Natural killer cell (primary cell): ENCODE data around the gene RNASE12. TPM values are rescaled to one million over a fixed set of nuclear protein-coding genes. Genes with fewer than 3 reads are reported as not detected.
"Not testable (repeated sequence)": the region's sequence is repeated elsewhere in the genome, so short reads cannot be mapped to it uniquely, and the experiment has no call there.

Source experiments
- ATAC-seq, 3 donors: fragments of 150-1000 bp in 2 of 3; fragments of 200-7000 bp in 1 of 3; cut with Tn5 transposase; 1 replicate in 1 of 3; 2 replicates in 2 of 3; pipeline ENCODE4 v1.10.0; 2021; ENCODE audit warnings: mild to moderate bottlenecking in 2 of 3, moderate library complexity in 2 of 3
- DNase-seq, 2 donors: peaks; one replicate each; pipeline versions ENCODE4 v3.0.0 to v3.0.0-alpha.2; 2013 to 2021; ENCODE audit warnings: mixed read lengths in 1 of 2
- H3K27ac ChIP-seq: one replicate; pipeline ENCODE4 v1.5.1; 2013; ENCODE audit warnings: mild to moderate bottlenecking, low read length
- H3K27me3 ChIP-seq: one replicate; pipeline ENCODE4 v1.6.1; 2013; ENCODE audit warnings: low read length; ENCODE audit not compliant: control insufficient read depth, insufficient read depth
- H3K36me3 ChIP-seq: one replicate; pipeline ENCODE4 v1.6.1; 2013; ENCODE audit warnings: low read length; ENCODE audit not compliant: control insufficient read depth, insufficient read depth
- H3K4me1 ChIP-seq: one replicate; pipeline ENCODE4 v1.6.1; 2013; ENCODE audit warnings: low read length; ENCODE audit not compliant: control insufficient read depth, insufficient read depth
- H3K4me3 ChIP-seq: one replicate; pipeline ENCODE4 v1.5.1; 2013; ENCODE audit warnings: low read length
- H3K9me3 ChIP-seq: one replicate; pipeline ENCODE4 v1.6.1; 2013; ENCODE audit warnings: low read length; ENCODE audit not compliant: control insufficient read depth, insufficient read depth
- H3K27ac Mint-ChIP-seq, 2 donors: one replicate each; pipeline ENCODE4 v1.8.0; 2022; ENCODE audit warnings: mild to moderate bottlenecking in 2 of 2, mixed read lengths in 2 of 2, moderate library complexity in 1 of 2
- H3K27me3 Mint-ChIP-seq, 2 donors: one replicate each; pipeline ENCODE4 v1.8.0; 2022; ENCODE audit warnings: low read depth in 2 of 2, mixed read lengths in 2 of 2
- H3K36me3 Mint-ChIP-seq: one replicate; pipeline ENCODE4 v1.8.0; 2022; ENCODE audit warnings: mixed read lengths
- H3K4me1 Mint-ChIP-seq, 2 donors: one replicate each; pipeline ENCODE4 v1.8.0; 2022; ENCODE audit warnings: mixed read lengths in 2 of 2
- H3K4me3 Mint-ChIP-seq: one replicate; pipeline ENCODE4 v1.8.0; 2022; ENCODE audit warnings: mild to moderate bottlenecking, moderate library complexity, mixed read lengths
- H3K9me3 Mint-ChIP-seq, 2 donors: one replicate each; pipeline ENCODE4 v1.8.0; 2022; ENCODE audit warnings: mixed read lengths in 2 of 2
- WGBS: methylation state at CpG from one replicate; pipeline ENCODE4 v1.1.7; 2013; ENCODE audit warnings: missing lambda C conversion rate; ENCODE audit not compliant: insufficient coverage; 5-methylcytosine and 5-hydroxymethylcytosine counted together
- intact Hi-C: fragments of 100-400 bp; cut with micrococcal nuclease; formaldehyde crosslinking; loops from one replicate; pipeline ENCODE4 v1.14.2; 2022
- total RNA-seq, 4 donors: library from RNA; stranded (reverse); fragments of 120-200 nt in 1 of 4; gene quantifications; one replicate each; pipeline versions ENCODE4 v1.2.3 to v1.2.4, GENCODE V29; 2013 to 2022
- TF ChIP-seq, protein P1 (sequence below): fragments of 200-600 bp; IDR thresholded peaks from one replicate; pipeline ENCODE4 v1.8.0; 2022; ENCODE audit warnings: antibody characterized with exemption

RNASE12 gene
- total RNA-seq, 3 donors from 2014 or later (not counting 1 experiment from before 2014, with no cell fraction given): not detected

DNA sequence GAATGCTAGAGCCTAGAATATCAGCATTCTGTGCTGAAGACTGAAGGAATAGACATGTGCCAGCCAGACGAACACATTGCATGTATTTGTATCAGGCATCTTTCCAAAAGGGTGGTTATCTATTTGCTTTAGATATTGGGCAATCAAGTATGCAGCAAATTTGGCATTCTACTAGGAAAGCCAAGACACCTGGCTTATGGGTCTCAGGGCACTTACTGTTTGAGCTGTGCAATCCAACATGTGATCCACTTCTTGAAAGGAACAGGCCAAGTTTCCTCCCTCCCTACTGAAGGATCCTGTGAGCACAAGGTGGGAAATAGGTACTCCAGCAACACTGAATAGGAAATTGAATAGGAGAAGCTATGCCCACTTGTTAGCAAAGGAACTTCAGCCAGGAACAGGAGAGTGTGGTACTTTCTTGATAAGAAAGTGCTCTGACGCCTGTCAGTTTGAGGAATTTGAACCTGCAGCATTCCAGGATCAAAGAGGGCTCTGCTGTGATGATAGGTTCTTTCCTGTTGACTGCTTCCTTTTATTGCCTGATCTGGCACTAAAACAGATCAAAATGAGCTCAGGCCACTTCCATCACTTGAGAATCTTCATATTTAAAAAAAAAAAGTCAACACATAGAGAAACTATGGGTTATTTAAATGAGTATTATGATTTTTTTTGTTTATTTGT lies 29.8 kb upstream of the RNASE12 start:
- intact Hi-C loops: no loop called here
- no peaks in the 10 kb centered on the region for H3K36me3 ChIP-seq
- H3K4me1 Mint-ChIP-seq: peaks cover 48 to 71% of the 10 kb centered on the region in 2 donors
- no peaks in the 10 kb centered on the region for H3K27me3 ChIP-seq
- no peak overlapping the region for H3K27ac ChIP-seq
- H3K9me3 ChIP-seq: no peaks in the 10 kb centered on the region
- H3K4me3 Mint-ChIP-seq: no peak overlapping the region
- peaks cover 44% of the 10 kb centered on the region for H3K4me1 ChIP-seq
- H3K27ac Mint-ChIP-seq: no peak overlapping the region
- no peaks in the 10 kb centered on the region for H3K9me3 Mint-ChIP-seq
- no peaks in the 10 kb centered on the region for H3K36me3 Mint-ChIP-seq
- peaks cover 23 to 44% of the 10 kb centered on the region in 2 donors for H3K27me3 Mint-ChIP-seq
- DNase-seq: no peak
- TF ChIP-seq, protein P1, sequence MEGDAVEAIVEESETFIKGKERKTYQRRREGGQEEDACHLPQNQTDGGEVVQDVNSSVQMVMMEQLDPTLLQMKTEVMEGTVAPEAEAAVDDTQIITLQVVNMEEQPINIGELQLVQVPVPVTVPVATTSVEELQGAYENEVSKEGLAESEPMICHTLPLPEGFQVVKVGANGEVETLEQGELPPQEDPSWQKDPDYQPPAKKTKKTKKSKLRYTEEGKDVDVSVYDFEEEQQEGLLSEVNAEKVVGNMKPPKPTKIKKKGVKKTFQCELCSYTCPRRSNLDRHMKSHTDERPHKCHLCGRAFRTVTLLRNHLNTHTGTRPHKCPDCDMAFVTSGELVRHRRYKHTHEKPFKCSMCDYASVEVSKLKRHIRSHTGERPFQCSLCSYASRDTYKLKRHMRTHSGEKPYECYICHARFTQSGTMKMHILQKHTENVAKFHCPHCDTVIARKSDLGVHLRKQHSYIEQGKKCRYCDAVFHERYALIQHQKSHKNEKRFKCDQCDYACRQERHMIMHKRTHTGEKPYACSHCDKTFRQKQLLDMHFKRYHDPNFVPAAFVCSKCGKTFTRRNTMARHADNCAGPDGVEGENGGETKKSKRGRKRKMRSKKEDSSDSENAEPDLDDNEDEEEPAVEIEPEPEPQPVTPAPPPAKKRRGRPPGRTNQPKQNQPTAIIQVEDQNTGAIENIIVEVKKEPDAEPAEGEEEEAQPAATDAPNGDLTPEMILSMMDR: no peak
- ATAC-seq: no peak
- no peak overlapping the region for H3K4me3 ChIP-seq
- 90% methylated on average over 2 of the region's 2 CpGs for WGBS

DNA sequence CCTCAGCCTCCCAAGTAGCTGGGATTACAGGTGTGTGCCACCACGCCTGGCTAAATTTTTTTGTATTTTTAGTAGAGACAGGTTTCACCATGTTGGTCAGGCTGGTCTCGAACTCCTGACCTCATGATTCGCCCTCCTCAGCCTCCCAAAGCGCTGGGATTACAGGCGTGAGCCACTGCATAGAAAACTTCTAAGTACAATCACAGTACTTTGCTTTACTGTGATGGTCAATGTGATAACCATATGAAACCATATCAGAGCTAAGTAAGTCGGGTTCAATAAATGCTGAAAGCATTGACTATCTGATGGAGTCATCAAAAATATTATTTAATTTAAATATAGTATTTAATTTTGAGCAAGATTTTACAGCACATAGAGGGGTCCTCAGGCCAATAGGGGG lies 28.5 kb upstream of the RNASE12 start:
- H3K4me3 Mint-ChIP-seq, H3K36me3 ChIP-seq, H3K27ac ChIP-seq, DNase-seq, H3K9me3 Mint-ChIP-seq, H3K36me3 Mint-ChIP-seq, intact Hi-C loops, H3K27ac Mint-ChIP-seq, H3K4me3 ChIP-seq, H3K9me3 ChIP-seq, H3K27me3 ChIP-seq, ATAC-seq: not testable (repeated sequence)
- peaks cover 16 to 32% of the 10 kb centered on the region in 2 donors for H3K27me3 Mint-ChIP-seq
- H3K4me1 Mint-ChIP-seq: peaks cover 37 to 60% of the 10 kb centered on the region in 2 donors
- peaks cover 31% of the 10 kb centered on the region for H3K4me1 ChIP-seq
- WGBS: 89% methylated on average over 5 of the region's 6 CpGs

- ATAC-seq (no peak), DNase-seq (no peak)
- Histone ChIP-seq H3K4me1 (peaks cover 28% of the 10 kb centered on the region), H3K9me3 (no peaks in the 10 kb centered on the region), H3K27me3 (no peaks in the 10 kb centered on the region), H3K4me3 (no peak overlapping the region), H3K36me3 (no peaks in the 10 kb centered on the region), H3K27ac (no peak overlapping the region)
- Mint-ChIP-seq H3K4me3 (no peak overlapping the region), H3K27ac (peak overlapping the region in 1 of 2 donors; percentile 89), H3K9me3 (no peaks in the 10 kb centered on the region), H3K27me3 (peaks cover 13 to 19% of the 10 kb centered on the region in 2 donors), H3K36me3 (no peaks in the 10 kb centered on the region), H3K4me1 (peaks cover 25 to 47% of the 10 kb centered on the region in 2 donors)
- intact Hi-C loops: no loop called here
- WGBS: 64% methylated on average over 4 of the region's 4 CpGs
- TF ChIP-seq, protein P1: no peak
These were observed 27.1 kb upstream of the RNASE12 start for GRCh38 chr14:20618271-20618749.

DNA sequence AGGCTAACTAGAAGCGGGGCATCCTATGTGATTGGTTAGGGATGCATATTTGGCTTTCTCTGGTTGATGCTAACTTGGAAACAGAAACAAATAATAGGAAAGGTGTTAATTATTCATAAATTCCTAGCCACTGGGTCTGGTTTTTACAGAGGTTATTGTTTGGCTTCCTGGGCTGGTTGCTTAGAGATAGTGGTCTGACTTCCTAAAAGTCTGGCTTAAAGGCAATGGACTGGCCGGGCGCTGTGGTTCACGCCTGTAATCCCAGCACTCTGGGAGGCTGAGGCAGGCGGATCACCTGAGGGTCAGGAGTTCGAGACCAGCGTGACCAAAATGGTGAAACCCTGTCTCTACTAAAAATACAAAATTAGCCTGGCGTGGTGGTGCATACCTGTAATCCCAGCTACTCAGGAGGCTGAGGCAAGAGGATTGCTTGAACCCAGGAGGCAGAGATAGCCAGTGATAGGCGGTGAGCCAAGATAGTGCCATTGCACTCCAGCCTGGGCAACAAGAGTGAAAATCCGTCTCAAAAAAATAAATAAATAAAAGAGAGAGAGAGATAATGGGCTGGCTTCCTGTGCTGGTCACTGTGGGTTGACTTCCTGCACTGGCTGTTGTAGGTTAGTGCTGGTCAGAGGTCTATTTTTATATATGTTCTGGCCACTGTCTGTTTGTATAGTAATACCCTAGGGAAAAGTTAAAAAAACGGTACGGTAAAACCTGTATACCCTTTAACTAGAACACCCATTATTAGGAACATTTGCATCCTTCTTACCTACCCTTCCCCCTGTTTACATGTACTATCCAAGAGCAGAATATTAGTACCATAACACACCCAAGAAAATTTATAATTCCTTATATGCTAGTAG lies 26.2 kb upstream of the RNASE12 start:
- H3K9me3 ChIP-seq: no peaks in the 10 kb centered on the region
- H3K36me3 Mint-ChIP-seq: no peaks in the 10 kb centered on the region
- WGBS: 77% methylated on average over 10 of the region's 12 CpGs
- no peak overlapping the region for H3K27ac ChIP-seq
- H3K4me1 Mint-ChIP-seq: peaks cover 15 to 37% of the 10 kb centered on the region in 2 donors
- no peak overlapping the region for H3K4me3 ChIP-seq
- no peak overlapping the region for H3K4me3 Mint-ChIP-seq
- DNase-seq: no peak
- peak overlapping the region in 1 of 2 donors; percentile 89 for H3K27ac Mint-ChIP-seq
- H3K9me3 Mint-ChIP-seq: no peaks in the 10 kb centered on the region
- H3K27me3 Mint-ChIP-seq: peaks cover 5 to 10% of the 10 kb centered on the region in 2 donors
- peaks cover 19% of the 10 kb centered on the region for H3K4me1 ChIP-seq
- intact Hi-C loops: no loop called here
- ATAC-seq: peak in 1 of 3 donors; percentile 24
- no peaks in the 10 kb centered on the region for H3K27me3 ChIP-seq
- TF ChIP-seq, protein P1: no peak
- no peaks in the 10 kb centered on the region for H3K36me3 ChIP-seq
